Glomerular visceral epithelial cell (primary cell): ENCODE data around the gene UBE2D4.
"Not testable (repeated sequence)": the region's sequence is repeated elsewhere in the genome, so short reads cannot be mapped to it uniquely, and the experiment has no call there.

Source experiments
- DNase-seq: peaks from one replicate; pipeline ENCODE4 v3.0.0-alpha.2; 2016; ENCODE audit errors: extremely low spot score

UBE2D4 gene

GRCh38 chr7:43966392-43966791 lies 40.2 kb downstream of the UBE2D4 start:
- DNase-seq, result not testable (repeated sequence)

DNA sequence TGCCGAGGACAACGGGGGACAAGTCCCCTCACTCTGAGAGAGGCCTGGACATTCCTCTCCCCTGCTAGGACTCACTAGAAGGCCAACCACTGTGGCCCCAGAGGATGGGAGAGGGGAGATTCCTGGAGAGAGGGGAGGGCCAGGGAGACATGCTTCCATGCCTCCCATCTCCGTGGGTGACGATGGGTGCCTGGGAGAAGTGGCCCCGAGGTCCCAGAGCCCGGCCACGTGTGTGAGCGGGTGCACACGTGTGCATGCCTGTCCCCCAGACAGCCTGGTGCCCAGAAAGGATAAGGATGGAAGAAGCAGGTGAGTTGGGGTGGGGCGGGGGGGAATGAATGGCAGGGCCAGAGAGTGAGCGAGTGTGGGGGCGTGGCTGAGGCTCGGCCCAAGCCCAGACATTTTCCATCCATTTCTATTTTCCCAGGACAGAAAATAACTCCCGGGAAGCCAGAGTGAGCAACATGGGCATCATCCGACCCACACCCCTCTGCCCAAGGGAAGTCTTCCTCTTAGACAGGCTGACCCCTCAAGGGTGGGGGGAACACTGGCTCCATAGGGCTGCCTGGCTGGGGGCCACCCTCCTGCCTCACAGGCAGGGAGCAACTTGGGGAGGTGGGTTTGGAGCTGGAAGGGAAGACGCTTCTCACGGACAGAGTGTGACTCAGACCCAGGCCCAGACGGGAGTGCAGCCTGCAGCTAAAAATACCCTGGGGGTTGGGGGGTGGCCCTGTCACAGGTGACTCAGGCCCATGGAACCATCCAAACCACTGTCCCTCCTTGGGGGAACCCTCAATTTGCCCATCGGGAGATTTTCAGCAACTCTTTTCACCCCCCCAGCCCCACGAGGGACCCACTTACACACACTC lies 42.2 kb downstream of the UBE2D4 start:
- DNase-seq, result not testable (repeated sequence)

DNA sequence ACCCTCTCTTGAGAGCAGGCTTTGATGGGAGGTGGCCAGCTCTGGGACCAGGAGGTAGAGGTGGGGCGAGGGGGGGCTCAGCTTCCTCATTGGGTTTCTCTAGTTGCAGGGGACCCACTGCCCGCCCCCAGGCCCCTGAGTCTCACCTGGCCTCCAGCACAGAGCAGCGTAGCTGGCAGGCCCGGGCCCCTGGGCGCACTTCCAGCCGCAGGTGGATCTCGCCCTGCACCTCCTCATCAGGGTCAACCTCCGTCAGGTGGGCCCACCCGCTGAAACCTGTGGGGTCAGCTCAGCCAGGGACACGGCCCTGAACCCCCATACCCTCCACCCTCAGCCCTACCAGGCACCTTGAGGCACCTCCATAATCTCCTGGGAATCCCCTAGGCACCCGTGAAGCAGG lies 43.4 kb downstream of the UBE2D4 start:
- not testable (repeated sequence) for DNase-seq

GRCh38 chr7:43970698-43971097 lies 44.5 kb downstream of the UBE2D4 start:
- not testable (repeated sequence) for DNase-seq

DNA sequence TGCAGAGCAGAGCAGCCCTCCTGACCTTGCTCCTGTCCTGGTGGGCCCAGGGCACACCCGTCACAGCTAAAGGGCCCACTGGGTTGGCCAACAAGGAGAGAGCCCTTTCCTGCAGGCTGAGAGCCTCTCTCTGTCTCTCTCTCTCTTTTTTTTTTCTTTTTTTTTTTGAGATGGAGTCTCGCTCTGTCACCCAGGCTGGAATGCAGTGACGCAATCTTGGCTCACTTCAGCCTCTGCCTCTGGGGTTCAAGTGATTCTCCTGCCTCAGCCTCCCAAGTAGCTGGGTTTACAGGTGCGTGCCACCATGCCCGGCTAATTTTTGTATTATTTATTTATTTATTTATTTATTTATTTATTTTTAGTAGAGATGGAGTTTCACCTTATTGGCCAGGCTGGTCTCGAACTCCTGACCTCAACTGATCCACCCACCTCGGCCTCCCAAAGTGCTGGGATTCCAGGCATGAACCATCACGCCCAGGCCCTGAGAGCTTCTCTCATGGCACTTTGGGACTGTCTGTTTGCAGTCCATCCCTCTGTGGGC lies 47.9 kb downstream of the UBE2D4 start:
- DNase-seq, result not testable (repeated sequence)

DNA sequence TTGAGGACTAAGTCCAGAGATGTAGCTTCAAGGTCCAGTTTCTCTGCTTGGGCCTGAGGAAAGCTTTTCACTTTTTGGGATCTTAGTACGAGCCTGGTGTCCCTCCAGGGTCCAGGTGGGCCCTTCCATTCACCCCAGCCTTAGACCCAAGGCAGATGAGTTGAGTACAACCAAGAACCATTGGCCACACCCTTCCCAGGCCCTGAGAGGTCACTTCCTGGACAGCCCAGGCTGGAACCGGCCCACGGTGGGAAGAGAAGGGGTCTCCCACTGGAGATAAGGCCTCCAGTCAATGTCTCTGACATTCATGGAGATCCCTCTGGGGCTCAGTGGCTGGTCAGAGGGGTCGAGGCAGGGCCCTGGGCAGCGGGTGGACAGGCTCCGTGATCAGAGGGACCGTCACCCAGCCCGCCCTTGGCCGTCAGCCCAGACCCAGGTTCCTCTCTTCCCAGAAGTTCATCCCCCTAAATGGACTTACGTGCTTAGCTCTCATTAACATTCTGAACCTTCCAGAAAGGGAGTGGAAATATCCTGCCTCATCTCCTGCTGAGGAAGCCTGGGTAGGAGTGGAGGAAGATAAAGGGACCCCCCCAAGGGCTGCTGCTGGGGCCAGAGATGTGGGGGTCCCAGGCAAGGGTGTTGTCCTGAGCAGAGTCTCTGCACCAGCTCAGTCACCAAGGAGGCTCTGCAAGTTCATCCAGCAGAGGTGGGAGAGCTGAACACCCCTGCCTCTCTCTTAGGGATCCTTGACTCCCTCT lies 48.7 kb downstream of the UBE2D4 start:
- DNase-seq, result not testable (repeated sequence)

- DNase-seq, result no peak
Measured at GRCh38 chr7:43977525-43977924, 51.3 kb downstream of the UBE2D4 start.

GRCh38 chr7:43978102-43978501 lies 51.9 kb downstream of the UBE2D4 start:
- DNase-seq, result not testable (repeated sequence)

DNA sequence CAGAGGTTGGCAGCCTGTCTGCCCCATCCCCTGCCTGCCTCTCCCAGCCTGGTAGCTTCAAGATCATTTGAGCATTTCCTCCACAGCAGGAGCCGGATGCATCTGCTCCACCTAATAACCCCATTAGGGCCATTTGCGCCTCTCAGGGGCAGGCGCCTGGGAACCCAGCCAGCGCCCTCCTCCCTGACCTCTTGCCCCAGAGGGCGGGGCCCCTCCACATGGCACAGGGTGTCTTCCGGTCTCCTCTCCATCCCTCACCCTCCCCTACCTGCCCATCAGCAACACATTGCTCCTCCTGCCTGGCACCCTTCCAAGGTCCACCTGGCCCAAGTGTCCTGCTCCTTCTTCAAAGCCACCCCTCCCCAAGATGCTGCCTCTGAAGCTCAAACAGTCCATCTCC lies 56.6 kb downstream of the UBE2D4 start:
- not testable (repeated sequence) for DNase-seq

DNA sequence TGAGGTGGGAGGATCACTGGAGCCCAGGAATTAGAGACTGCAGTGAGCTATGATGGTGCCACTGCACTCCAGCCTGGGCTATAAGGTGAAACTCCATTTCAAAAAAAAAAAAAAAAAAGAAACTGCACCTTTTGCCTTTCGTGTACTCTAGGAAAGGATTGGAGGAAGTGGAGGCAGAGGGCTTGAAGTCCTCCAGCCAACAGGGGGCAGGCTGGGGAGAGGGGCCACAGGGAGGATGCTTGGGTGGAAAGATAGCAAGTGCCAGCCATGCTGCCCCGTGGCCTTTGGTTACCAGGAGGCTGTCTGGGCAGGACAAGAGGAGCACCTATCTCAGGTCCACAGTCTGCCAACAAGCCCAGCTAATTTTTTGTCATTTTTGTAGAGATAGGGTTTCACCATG lies 57.5 kb downstream of the UBE2D4 start:
- DNase-seq, result not testable (repeated sequence)

- DNase-seq, result peak; percentile 75
Measured at GRCh38 chr7:43985904-43986864, 59.9 kb downstream of the UBE2D4 start.

- DNase-seq, result not testable (repeated sequence)
Measured at GRCh38 chr7:43987476-43987875, 61.2 kb downstream of the UBE2D4 start.

- not testable (repeated sequence) for DNase-seq
Measured at GRCh38 chr7:43990011-43990585, 63.9 kb downstream of the UBE2D4 start.

GRCh38 chr7:43990829-43991228 lies 64.6 kb downstream of the UBE2D4 start:
- DNase-seq, result not testable (repeated sequence)

DNA sequence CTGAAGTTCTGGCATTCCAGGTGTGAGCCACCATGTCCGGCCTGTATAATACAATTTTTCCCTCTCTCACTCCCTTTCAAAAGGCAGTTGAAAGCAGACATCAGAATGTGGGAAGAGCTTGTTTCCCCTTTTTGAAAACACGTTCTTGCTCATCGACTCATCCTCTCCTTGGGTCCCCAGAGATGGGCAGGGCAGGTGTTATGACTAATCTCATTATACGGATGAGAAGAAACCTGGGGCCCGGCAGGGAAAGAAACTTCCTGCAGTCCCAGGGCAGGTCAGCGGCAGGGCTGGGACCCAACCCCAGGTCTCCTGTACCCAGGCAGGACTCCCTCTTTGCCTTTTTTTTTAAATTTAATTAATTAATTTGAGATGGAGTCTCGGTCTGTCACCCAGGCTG lies 66.7 kb downstream of the UBE2D4 start:
- peak; percentile 61 for DNase-seq

DNA sequence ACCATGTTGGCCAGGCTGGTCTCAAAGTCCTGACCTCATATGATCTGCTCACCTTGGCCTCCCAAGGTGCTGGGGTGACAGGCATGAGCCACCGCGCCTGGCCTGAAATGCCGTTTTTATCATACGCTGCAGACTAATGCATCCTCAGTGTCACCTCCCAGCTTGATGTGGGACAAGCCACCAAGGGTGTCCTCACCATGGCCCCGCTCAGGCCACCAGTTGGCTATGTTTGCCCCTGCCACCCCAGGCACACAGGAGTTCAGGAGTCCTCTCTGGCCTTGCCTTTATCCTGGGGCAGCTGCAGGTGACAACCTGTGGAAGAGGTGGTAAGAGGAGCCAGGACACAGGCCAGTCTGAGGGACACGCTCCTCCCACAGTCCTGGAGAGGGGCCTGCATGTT lies 68.4 kb downstream of the UBE2D4 start:
- DNase-seq, result not testable (repeated sequence)

- DNase-seq, result not testable (repeated sequence)
Measured at GRCh38 chr7:43997532-43997931, 71.3 kb downstream of the UBE2D4 start, which contains the start of gene SPDYE1. SPDYE1 (plus strand) TSS chr7:43997897; CDS start chr7:43999950, 2,053 bp downstream.
